GM23338 (cell line): ENCODE measurements around the gene HOXB3. TPM values are rescaled to one million over a fixed set of nuclear protein-coding genes. Genes with fewer than 3 reads are reported as not detected.

Experiments used
- ATAC-seq: fragments of 200-7000 bp; cut with Tn5 transposase; 3 replicates; pipeline ENCODE4 v1.9.1; 2020
- DNase-seq: peaks from one replicate; pipeline ENCODE4 v3.0.0-alpha.2; 2015; ENCODE audit warnings: low spot score
- H2AFZ ChIP-seq: fragments of 200-600 bp; sonication (generic); 2 replicates; pipeline ENCODE4 v1.8.0; 2016; ENCODE audit warnings: antibody characterized with exemption, mild to moderate bottlenecking, moderate library complexity
- H3F3A ChIP-seq: fragments of 200-600 bp; sonication (generic); replicated peaks from 2 replicates; pipeline ENCODE4 v1.8.0; 2017; ENCODE audit warnings: antibody characterized with exemption, mixed run types, low read depth
- H3K27ac ChIP-seq: fragments of 200-600 bp; sonication (generic); 2 replicates; pipeline ENCODE4 v1.6.1; 2016; ENCODE audit warnings: low read depth
- H3K27me3 ChIP-seq: fragments of 200-600 bp; sonication (generic); 2 replicates; pipeline ENCODE4 v1.8.0; 2016; ENCODE audit warnings: mild to moderate bottlenecking, mixed run types, moderate library complexity; ENCODE audit not compliant: insufficient read depth
- H3K36me3 ChIP-seq: fragments of 200-600 bp; sonication (generic); 2 replicates; pipeline ENCODE4 v1.8.0; 2016; ENCODE audit warnings: mild to moderate bottlenecking; ENCODE audit not compliant: insufficient read depth
- H3K4me1 ChIP-seq: fragments of 200-600 bp; sonication (generic); 2 replicates; pipeline ENCODE4 v1.8.0; 2016; ENCODE audit warnings: mild to moderate bottlenecking, moderate library complexity; ENCODE audit not compliant: insufficient read depth
- H3K4me2 ChIP-seq: fragments of 200-600 bp; sonication (generic); 2 replicates; pipeline ENCODE4 v1.7.1; 2017; ENCODE audit warnings: mixed run types
- H3K4me3 ChIP-seq: fragments of 200-600 bp; sonication (generic); 2 replicates; pipeline ENCODE4 v1.6.1; 2016; ENCODE audit warnings: mixed run types
- H3K79me2 ChIP-seq: fragments of 200-600 bp; sonication (generic); replicated peaks from 2 replicates; pipeline ENCODE4 v1.8.0; 2017; ENCODE audit warnings: mild to moderate bottlenecking; ENCODE audit not compliant: insufficient read depth
- H3K9me2 ChIP-seq: fragments of 200-600 bp; sonication (generic); 2 replicates; pipeline ENCODE4 v1.8.0; 2017; ENCODE audit not compliant: insufficient read depth
- H4K20me1 ChIP-seq: fragments of 200-600 bp; sonication (generic); replicated peaks from 2 replicates; pipeline ENCODE4 v1.8.0; 2017; ENCODE audit warnings: mild to moderate bottlenecking; ENCODE audit not compliant: insufficient read depth
- H3K27ac Mint-ChIP-seq: 2 replicates; pipeline ENCODE4 v1.8.0; 2020; ENCODE audit warnings: inconsistent platforms, mild to moderate bottlenecking, moderate library complexity, mixed read lengths
- H3K27me3 Mint-ChIP-seq: 3 replicates; pipeline ENCODE4 v1.8.0; 2022; ENCODE audit warnings: low read depth, mild to moderate bottlenecking, moderate library complexity, mixed read lengths, inconsistent platforms; ENCODE audit not compliant: insufficient read depth, poor library complexity
- H3K36me3 Mint-ChIP-seq: 3 replicates; pipeline ENCODE4 v1.8.0; 2021; ENCODE audit warnings: low read depth, mild to moderate bottlenecking, inconsistent platforms, moderate library complexity, mixed read lengths
- H3K4me1 Mint-ChIP-seq: 3 replicates; pipeline ENCODE4 v1.8.0; 2020; ENCODE audit warnings: mild to moderate bottlenecking, inconsistent platforms, mixed read lengths
- H3K4me3 Mint-ChIP-seq: 3 replicates; pipeline ENCODE4 v1.8.0; 2021; ENCODE audit warnings: moderate library complexity, mild to moderate bottlenecking, inconsistent platforms, mixed read lengths
- H3K9me3 Mint-ChIP-seq: 3 replicates; pipeline ENCODE4 v1.8.0; 2020; ENCODE audit warnings: moderate library complexity, mild to moderate bottlenecking, inconsistent platforms, mixed read lengths
- CREB1 ChIP-seq: fragments of 250-450 bp; sonication (Bioruptor Pico); IDR thresholded peaks from 2 replicates; pipeline ENCODE4 v1.5.0; 2020; ENCODE audit warnings: low read depth, mild to moderate bottlenecking, moderate library complexity
- CTCF ChIP-seq, 2 experiments: fragments of 200-600 bp in 1 of 2; sonication (generic) in 1 of 2; conservative IDR thresholded peaks; 2 replicates each; pipeline versions ENCODE4 v1.5.1 to v1.6.1; 2016 to 2017; ENCODE audit warnings: antibody characterized with exemption in 2 of 2, low read depth in 2 of 2, mild to moderate bottlenecking in 2 of 2, moderate library complexity in 1 of 2
- ETS1 ChIP-seq: IDR thresholded peaks from 2 replicates; pipeline ENCODE4 v1.6.1; 2016; ENCODE audit warnings: antibody characterized with exemption
- EZH2 ChIP-seq: fragments of 200-600 bp; sonication (generic); IDR thresholded peaks from one replicate; pipeline ENCODE4 v1.8.0; 2017; ENCODE audit warnings: antibody characterized with exemption, mild to moderate bottlenecking, low read depth; ENCODE audit not compliant: unreplicated experiment
- EZH2phosphoT487 ChIP-seq: fragments of 200-600 bp; sonication (generic); IDR thresholded peaks from one replicate; pipeline ENCODE4 v1.8.1; 2018; ENCODE audit warnings: antibody characterized with exemption; ENCODE audit not compliant: unreplicated experiment
- JUNB ChIP-seq: IDR thresholded peaks from one replicate; pipeline ENCODE4 v1.6.1; 2016; ENCODE audit warnings: antibody characterized with exemption; ENCODE audit not compliant: unreplicated experiment
- NANOG ChIP-seq: IDR thresholded peaks from 2 replicates; pipeline ENCODE4 v1.6.1; 2016; ENCODE audit warnings: antibody characterized with exemption, borderline replicate concordance
- POLR2AphosphoS5 ChIP-seq: IDR thresholded peaks from 2 replicates; pipeline ENCODE4 v1.6.1; 2016; ENCODE audit warnings: antibody characterized with exemption, low read depth
- REST ChIP-seq: IDR thresholded peaks from one replicate; pipeline ENCODE4 v1.6.1; 2018; ENCODE audit warnings: antibody characterized with exemption; ENCODE audit not compliant: unreplicated experiment
- STAT1 ChIP-seq: IDR thresholded peaks from one replicate; pipeline ENCODE4 v1.6.1; 2016; ENCODE audit warnings: antibody characterized with exemption; ENCODE audit not compliant: unreplicated experiment
- ZNF114 ChIP-seq: fragments of 250-450 bp; sonication (Bioruptor Pico); IDR thresholded peaks from 2 replicates; pipeline ENCODE4 v1.5.0; 2020; ENCODE audit warnings: mild to moderate bottlenecking, moderate library complexity
- ZNF331 ChIP-seq: fragments of 250-450 bp; sonication (Bioruptor Pico); IDR thresholded peaks from 2 replicates; pipeline ENCODE4 v1.5.0; 2020; ENCODE audit warnings: low read depth, mild to moderate bottlenecking, moderate library complexity
- ZNF462 ChIP-seq: fragments of 250-450 bp; sonication (Bioruptor Pico); IDR thresholded peaks from 2 replicates; pipeline ENCODE4 v1.5.0; 2020; ENCODE audit warnings: mild to moderate bottlenecking, moderate library complexity
- polyA plus RNA-seq: library from polyadenylated mRNA; unstranded; fragments of >200 nt; fragmentation: Nextera tagmentation; extraction: Ambion mirVana; gene quantifications from 2 replicates; pipeline ENCODE4 v1.2.1, GENCODE V29; 2016
- total RNA-seq: library from RNA; depleted of rRNA; stranded (reverse); fragments of >200 nt; shearing (Covaris generic); gene quantifications from 2 replicates; pipeline ENCODE4 v1.2.3, GENCODE V29; 2014

The HOXB3 gene
- total and polyA plus RNA-seq, 2 experiments from 2014 or later, result 0.17 TPM; not detected in 1

GRCh38 chr17:48502901-48503300 lies 87.1 kb downstream of the HOXB3 start:
- no peak for DNase-seq
- Histone ChIP-seq H3K27ac (no peak overlapping the region), H3K9me2 (no peaks in the 10 kb centered on the region), H3K27me3 (peaks cover 59% of the 10 kb centered on the region), H4K20me1 (no peaks in the 10 kb centered on the region), H3K4me2 (no peak overlapping the region), H3K36me3 (no peaks in the 10 kb centered on the region), H3K4me1 (peaks cover 21% of the 10 kb centered on the region; the same call in 1 of the 2 replicates), H3K4me3 (no peak overlapping the region), H3F3A (no peaks in the 10 kb centered on the region), H3K79me2 (no peaks in the 10 kb centered on the region), H2AFZ (no peak overlapping the region)
- H3K27me3 Mint-ChIP-seq, result peaks cover 24% of the 10 kb centered on the region
- no peak for TF ChIP-seq REST
- TF ChIP-seq CREB1 (CRISPR knock-in tag), result no peak
- TF ChIP-seq CTCF (conservative IDR thresholded peaks at IDR 0.05; ENCODE audit: low read depth in 2 of 2), result no peak
- TF ChIP-seq POLR2AphosphoS5, result no peak
- no peak for TF ChIP-seq ZNF114 (CRISPR knock-in tag)
- no peak for TF ChIP-seq NANOG
- TF ChIP-seq STAT1, result no peak
- TF ChIP-seq EZH2phosphoT487, result no peak
- TF ChIP-seq ETS1, result no peak
- TF ChIP-seq ZNF331 (CRISPR knock-in tag), result no peak
- TF ChIP-seq ZNF462 (CRISPR knock-in tag), result no peak
- no peak for TF ChIP-seq EZH2
- no peak for TF ChIP-seq JUNB
- no peak overlapping the region for H3K27ac Mint-ChIP-seq
- H3K4me3 Mint-ChIP-seq, result no peak overlapping the region
- no peaks in the 10 kb centered on the region for H3K9me3 Mint-ChIP-seq
- H3K36me3 Mint-ChIP-seq, result no peaks in the 10 kb centered on the region
- H3K4me1 Mint-ChIP-seq, result peaks cover 34% of the 10 kb centered on the region
- ATAC-seq, result no peak
